Measurements from ENCODE around the gene ZNF692.
A peak's percentile ranks its signal among the peaks of the same experiment; 100 is the strongest.

- TF ChIP-seq ZNF75D (CRISPR knock-in tag; IDR thresholded peaks at IDR 0.05; ENCODE audit: borderline replicate concordance) (no peak), PHF20 (CRISPR knock-in tag; IDR thresholded peaks at IDR 0.05) (peak; percentile 36; the same call in 1 of the 2 replicates), CTCF (CRISPR knock-in tag; IDR thresholded peaks at IDR 0.05) (no peak; the same call in 1 of the 2 replicates), FOXK2 (IDR thresholded peaks at IDR 0.05) (no peak), POLR2A (IDR thresholded peaks at IDR 0.05; ENCODE audit: insufficient read depth in 1 of 2, low read depth in 2 of 2, low read length in 2 of 2) (peak in 1 of 2 experiments; percentile 49; a peak in 1 of 4 replicates), GATAD2A (CRISPR knock-in tag; IDR thresholded peaks at IDR 0.05) (no peak; the same call in 1 of the 2 replicates), HNRNPK (IDR thresholded peaks at IDR 0.05; ENCODE audit: low read depth, low read length, poor library complexity, severe bottlenecking) (no peak), POLR2AphosphoS5 (IDR thresholded peaks at IDR 0.05; ENCODE audit: low read depth, low read length) (peak; percentile 59), SP1 (IDR thresholded peaks at IDR 0.05) (no peak), SP1 (CRISPR knock-in tag; IDR thresholded peaks at IDR 0.05) (peak; percentile 62; the same call in 1 of the 2 replicates), ZNF121 (CRISPR knock-in tag; IDR thresholded peaks at IDR 0.05) (peak; percentile 25; the same call in 1 of the 2 replicates), ZNF839 (CRISPR knock-in tag; IDR thresholded peaks at IDR 0.05; ENCODE audit: borderline replicate concordance) (no peak; the same call in 1 of the 2 replicates), ZNF350 (CRISPR knock-in tag; IDR thresholded peaks at IDR 0.05; ENCODE audit: borderline replicate concordance, low read depth) (peak; percentile 56)
These were observed 4.4 kb upstream of the ZNF692 start for GRCh38 chr1:248862998-248863881.

Measured in HepG2 (cell line).